ENCODE results near the gene KLC4.
A peak's percentile ranks its signal among the peaks of the same experiment; 100 is the strongest.

Gene KLC4

GRCh38 chr6:43059168-43060033 is at the start of gene KLC4, which contains the start of gene MRPL2:
TSS of gene KLC4 (plus strand) at chr6:43059631. CDS start at chr6:43061336, 1,705 bp downstream.
TSS of gene MRPL2 (minus strand) at chr6:43059434. CDS start at chr6:43059381, 53 bp downstream.
- DNase-seq (peak; percentile 96), ATAC-seq (peak; percentile 96)
- no peaks in the 10 kb centered on the region for H3K27me3 Mint-ChIP-seq
- H3K9me3 Mint-ChIP-seq: no peaks in the 10 kb centered on the region
- H3K4me3 Mint-ChIP-seq: peak within 1 kb of the TSS; percentile 96
- H3K36me3 Mint-ChIP-seq (ENCODE audit: low read depth): peaks cover 22% of the 10 kb centered on the region
- peaks cover 31% of the 10 kb centered on the region for H3K4me1 Mint-ChIP-seq
- peak within 1 kb of the TSS; percentile 98 for H3K27ac Mint-ChIP-seq

DNA sequence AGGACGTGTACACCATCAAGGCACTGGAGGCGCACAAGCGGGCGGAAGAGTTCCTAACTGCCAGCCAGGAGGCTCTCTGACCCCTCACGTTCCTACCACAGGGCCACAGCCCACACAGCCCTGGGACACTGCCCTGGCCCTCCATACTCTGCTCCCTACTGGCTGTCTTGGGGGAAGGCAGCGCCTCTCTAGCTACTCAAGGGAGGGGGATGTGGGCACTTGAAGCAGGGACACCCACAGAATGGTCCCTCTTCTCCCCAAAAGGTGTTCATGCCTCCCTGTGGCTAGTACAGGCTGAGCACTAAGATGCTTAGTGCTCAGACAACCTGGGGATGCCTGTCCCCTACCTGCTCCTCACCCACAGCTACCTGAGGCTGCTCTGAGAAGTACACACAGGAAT is 48.2 kb upstream of the KLC4 start:
- H3K4me1 Mint-ChIP-seq: peaks cover 40% of the 10 kb centered on the region
- H3K27me3 Mint-ChIP-seq: no peaks in the 10 kb centered on the region
- no peak for DNase-seq
- H3K9me3 Mint-ChIP-seq: no peaks in the 10 kb centered on the region
- no peak overlapping the region for H3K4me3 Mint-ChIP-seq
- no peak for ATAC-seq
- H3K27ac Mint-ChIP-seq: no peak overlapping the region
- H3K36me3 Mint-ChIP-seq (ENCODE audit: low read depth): peaks cover 28% of the 10 kb centered on the region

- H3K36me3 Mint-ChIP-seq (ENCODE audit: low read depth): peaks cover 28% of the 10 kb centered on the region
These were observed 47.1 kb upstream of the KLC4 start for GRCh38 chr6:43012364-43012763.

GRCh38 chr6:43013097-43013842 is 46.2 kb upstream of the KLC4 start:
- DNase-seq: no peak
- Mint-ChIP-seq H3K9me3 (no peaks in the 10 kb centered on the region), H3K4me1 (peaks cover 50% of the 10 kb centered on the region), H3K36me3 (ENCODE audit: low read depth) (peaks cover 34% of the 10 kb centered on the region), H3K27me3 (no peaks in the 10 kb centered on the region), H3K27ac (peak overlapping the region; percentile 82), H3K4me3 (peak overlapping the region; percentile 95)
- peak; percentile 30 for ATAC-seq

More at GRCh38 chr6:43012364-43012763, 47.1 kb upstream of the KLC4 start:
- no peaks in the 10 kb centered on the region for H3K27me3 Mint-ChIP-seq
- ATAC-seq: no peak
- peak overlapping the region; percentile 82 for H3K27ac Mint-ChIP-seq
- H3K9me3 Mint-ChIP-seq: no peaks in the 10 kb centered on the region
- peaks cover 45% of the 10 kb centered on the region for H3K4me1 Mint-ChIP-seq
- DNase-seq: no peak
- H3K4me3 Mint-ChIP-seq: peak overlapping the region; percentile 95

GRCh38 chr6:43013843-43014433 is 45.5 kb upstream of the KLC4 start, which contains the start of the genes KLHDC3 and MEA1:
TSS of gene KLHDC3 (plus strand) at chr6:43014249. CDS start at chr6:43017193, 2,944 bp downstream.
TSS of gene MEA1 (minus strand) at chr6:43013946. CDS start at chr6:43013813, 133 bp downstream.
- Mint-ChIP-seq H3K36me3 (ENCODE audit: low read depth) (peaks cover 37% of the 10 kb centered on the region), H3K4me3 (peak within 1 kb of the TSS; percentile 95), H3K4me1 (peaks cover 50% of the 10 kb centered on the region), H3K9me3 (no peaks in the 10 kb centered on the region), H3K27me3 (no peaks in the 10 kb centered on the region), H3K27ac (peak within 1 kb of the TSS; percentile 82)
- DNase-seq (peak; percentile 98), ATAC-seq (peak; percentile 91)

GRCh38 chr6:43014434-43014909 is 45.0 kb upstream of the KLC4 start:
- no peak for ATAC-seq
- DNase-seq: no peak
- H3K36me3 Mint-ChIP-seq (ENCODE audit: low read depth): peaks cover 40% of the 10 kb centered on the region
- peaks cover 51% of the 10 kb centered on the region for H3K4me1 Mint-ChIP-seq
- peak overlapping the region; percentile 95 for H3K4me3 Mint-ChIP-seq
- no peaks in the 10 kb centered on the region for H3K27me3 Mint-ChIP-seq
- no peaks in the 10 kb centered on the region for H3K9me3 Mint-ChIP-seq
- peak overlapping the region; percentile 82 for H3K27ac Mint-ChIP-seq

DNA sequence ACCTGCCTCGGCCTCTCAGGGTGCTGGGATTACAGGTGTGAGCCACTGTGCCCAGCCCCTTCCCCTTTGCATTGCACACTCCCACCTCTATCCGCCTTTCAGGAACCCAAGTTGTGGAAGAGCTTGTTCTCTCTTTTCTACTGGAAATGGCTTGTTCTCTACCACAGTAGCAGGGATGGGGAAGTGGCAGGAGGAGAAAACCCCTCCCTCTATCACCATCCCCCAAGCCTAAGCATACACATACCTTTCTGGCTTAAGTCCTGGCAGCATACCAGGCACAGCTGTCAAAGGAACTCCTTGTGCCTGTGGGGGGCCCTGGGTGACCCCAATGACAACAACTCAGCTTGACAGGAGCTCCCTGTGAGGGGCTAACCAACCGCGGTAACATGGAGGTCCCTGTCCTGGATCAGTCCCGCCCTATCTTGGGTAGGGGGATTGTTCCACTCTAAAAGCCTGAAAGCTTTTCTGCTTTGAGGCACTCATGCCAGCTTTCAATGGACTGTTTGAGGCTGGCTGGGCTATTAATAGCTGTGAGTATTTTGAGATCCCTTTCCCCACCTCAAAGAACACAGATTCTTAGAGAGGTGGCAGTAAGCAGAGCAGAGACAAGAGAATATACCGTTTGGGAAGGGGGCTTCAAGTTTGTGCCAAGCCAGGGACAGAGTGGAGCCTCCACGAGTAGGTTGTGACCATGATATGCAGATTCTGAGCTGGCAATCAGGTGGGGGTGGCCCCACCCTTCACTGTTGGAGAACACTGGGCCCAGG is 43.1 kb upstream of the KLC4 start:
- Mint-ChIP-seq H3K27ac (peak overlapping the region; percentile 55), H3K9me3 (no peaks in the 10 kb centered on the region), H3K27me3 (no peaks in the 10 kb centered on the region), H3K4me3 (peak overlapping the region; percentile 33), H3K36me3 (ENCODE audit: low read depth) (peaks cover 39% of the 10 kb centered on the region), H3K4me1 (peaks cover 63% of the 10 kb centered on the region)
- DNase-seq (no peak), ATAC-seq (no peak)

GRCh38 chr6:43016943-43017334 is 42.5 kb upstream of the KLC4 start:
- Mint-ChIP-seq H3K27me3 (no peaks in the 10 kb centered on the region), H3K4me3 (no peak overlapping the region), H3K9me3 (no peaks in the 10 kb centered on the region), H3K36me3 (ENCODE audit: low read depth) (peaks cover 35% of the 10 kb centered on the region), H3K4me1 (peaks cover 61% of the 10 kb centered on the region), H3K27ac (no peak overlapping the region)
- no peak for ATAC-seq
- DNase-seq: no peak

DNA sequence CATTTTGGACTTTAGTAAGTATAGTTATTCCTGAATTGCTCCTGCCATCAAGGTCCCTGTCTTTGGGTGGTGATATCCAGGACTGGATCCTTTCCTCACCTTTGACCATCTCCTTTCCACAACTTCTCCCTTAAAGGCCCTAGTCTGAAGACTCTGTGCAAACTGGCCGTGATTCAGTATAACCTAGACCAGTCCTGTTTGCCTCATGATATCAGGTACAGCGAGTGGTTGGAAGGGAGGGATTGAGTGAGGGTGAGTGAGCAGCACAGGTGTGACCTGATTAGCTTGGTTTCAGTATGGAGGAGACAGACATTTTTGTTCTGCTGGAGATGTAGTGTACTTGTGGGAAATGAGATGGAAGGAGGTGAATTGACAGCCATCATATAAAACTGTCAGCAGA is 40.3 kb upstream of the KLC4 start:
- H3K9me3 Mint-ChIP-seq: no peaks in the 10 kb centered on the region
- H3K4me1 Mint-ChIP-seq: peaks cover 56% of the 10 kb centered on the region
- peaks cover 23% of the 10 kb centered on the region for H3K36me3 Mint-ChIP-seq (ENCODE audit: low read depth)
- DNase-seq (no peak), ATAC-seq (no peak)
- H3K27ac Mint-ChIP-seq: peak overlapping the region; percentile 14
- H3K27me3 Mint-ChIP-seq: no peaks in the 10 kb centered on the region
- no peak overlapping the region for H3K4me3 Mint-ChIP-seq

GRCh38 chr6:43020052-43020705 is 39.3 kb upstream of the KLC4 start:
- H3K36me3 Mint-ChIP-seq (ENCODE audit: low read depth): peaks cover 33% of the 10 kb centered on the region
- no peaks in the 10 kb centered on the region for H3K9me3 Mint-ChIP-seq
- peak overlapping the region; percentile 43 for H3K4me3 Mint-ChIP-seq
- H3K27me3 Mint-ChIP-seq: no peaks in the 10 kb centered on the region
- peak overlapping the region; percentile 61 for H3K27ac Mint-ChIP-seq
- peaks cover 58% of the 10 kb centered on the region for H3K4me1 Mint-ChIP-seq
- ATAC-seq (no peak), DNase-seq (no peak)

GRCh38 chr6:43020847-43021246 is 38.6 kb upstream of the KLC4 start:
- Mint-ChIP-seq H3K27ac (peak overlapping the region; percentile 94), H3K4me3 (peak overlapping the region; percentile 98), H3K36me3 (ENCODE audit: low read depth) (peaks cover 33% of the 10 kb centered on the region), H3K9me3 (no peaks in the 10 kb centered on the region), H3K4me1 (peaks cover 54% of the 10 kb centered on the region), H3K27me3 (no peaks in the 10 kb centered on the region)
- ATAC-seq (no peak), DNase-seq (no peak)

GRCh38 chr6:43021270-43022047 is 38.0 kb upstream of the KLC4 start, which contains the start of gene RRP36:
TSS of gene RRP36 (plus strand) at chr6:43021623. CDS start at chr6:43021655, 32 bp downstream.
- Mint-ChIP-seq H3K27me3 (no peaks in the 10 kb centered on the region), H3K9me3 (no peaks in the 10 kb centered on the region), H3K27ac (peak within 1 kb of the TSS; percentile 94), H3K36me3 (ENCODE audit: low read depth) (peaks cover 36% of the 10 kb centered on the region), H3K4me3 (peak within 1 kb of the TSS; percentile 98), H3K4me1 (peaks cover 49% of the 10 kb centered on the region)
- ATAC-seq (peak; percentile 85), DNase-seq (peak; percentile 84)

All from activated naive CD8-positive, alpha-beta T cell treated with anti-CD3 and anti-CD28 coated beads, Interleukin-2, amount 50 U/mL, for 24 hours (primary cell).